Measurements from ENCODE around the gene RTCA.
"Not testable (repeated sequence)": the region's sequence is repeated elsewhere in the genome, so short reads cannot be mapped to it uniquely, and the experiment has no call there.

The RTCA gene

GRCh38 chr1:100232156-100232555 lies 33.9 kb upstream of the RTCA start:
- H2AFZ ChIP-seq (ENCODE audit: low read length) = no peak overlapping the region
- no peak overlapping the region for H2BK15ac ChIP-seq (ENCODE audit: low read length)
- H3K14ac ChIP-seq (ENCODE audit: low read length) = no peak overlapping the region
- no peak overlapping the region for H2AK5ac ChIP-seq (ENCODE audit: low read depth, low read length)
- WGBS, 2 donors (ENCODE audit: extremely low coverage in 2 of 2, insufficient read length in 2 of 2, insufficient replicate concordance in 1 of 2) = no CpG with 5 or more reads among the region's 1 CpG
- H3K4me3 ChIP-seq (ENCODE audit: low read length in 2 of 2) = no peak overlapping the region
- H2BK120ac ChIP-seq (ENCODE audit: low read depth, low read length) = no peak overlapping the region
- H3K23ac ChIP-seq (ENCODE audit: low read depth, low read length, poor library complexity) = no peak overlapping the region
- H3K4me2 ChIP-seq (ENCODE audit: insufficient read depth, low read length, poor library complexity, severe bottlenecking) = no peak overlapping the region
- H3K27ac ChIP-seq (replicated peaks; ENCODE audit: low read length) = no peak overlapping the region
- no peaks in the 10 kb centered on the region for H3K9me3 ChIP-seq (replicated peaks in 1 of 2; ENCODE audit: control insufficient read depth in 2 of 2, insufficient read depth in 1 of 2, low read depth in 1 of 2, low read length in 2 of 2)
- no peak overlapping the region for H2BK12ac ChIP-seq (ENCODE audit: low read length)
- no peak overlapping the region for H3K18ac ChIP-seq (ENCODE audit: low read length)
- H3K79me1 ChIP-seq (ENCODE audit: low read depth, low read length) = no peaks in the 10 kb centered on the region
- H4K91ac ChIP-seq (ENCODE audit: low read depth, low read length, poor library complexity) = no peak overlapping the region
- H3K36me3 ChIP-seq (replicated peaks in 1 of 2; ENCODE audit: control insufficient read depth in 2 of 2, insufficient read depth in 2 of 2, low read length in 2 of 2) = peaks cover 7 to 85% of the 10 kb centered on the region in 2 donors
- H3K9ac ChIP-seq (ENCODE audit: low read depth, low read length, poor library complexity) = no peak overlapping the region
- H2BK5ac ChIP-seq (ENCODE audit: low read length) = no peak overlapping the region
- no peak overlapping the region for H4K8ac ChIP-seq (ENCODE audit: low read depth, low read length)
- no peaks in the 10 kb centered on the region for H3K27me3 ChIP-seq (ENCODE audit: control insufficient read depth in 3 of 3, insufficient read depth in 3 of 3, low read depth in 1 of 3, low read length in 3 of 3)
- DNase-seq (ENCODE audit: low spot score) = no peak
- H3K4me1 ChIP-seq (ENCODE audit: control insufficient read depth in 2 of 2, insufficient read depth in 1 of 2, low read depth in 1 of 2, low read length in 2 of 2) = no peaks in the 10 kb centered on the region
- no peak overlapping the region for H3K4ac ChIP-seq (ENCODE audit: low read length)

GRCh38 chr1:100233566-100233965 lies 32.5 kb upstream of the RTCA start:
- H3K4me1 ChIP-seq (ENCODE audit: control insufficient read depth in 2 of 2, insufficient read depth in 1 of 2, low read depth in 1 of 2, low read length in 2 of 2); H2BK15ac ChIP-seq (ENCODE audit: low read length); H3K9me3 ChIP-seq (replicated peaks in 1 of 2; ENCODE audit: control insufficient read depth in 2 of 2, insufficient read depth in 1 of 2, low read depth in 1 of 2, low read length in 2 of 2); H3K27ac ChIP-seq (replicated peaks; ENCODE audit: low read length); H4K8ac ChIP-seq (ENCODE audit: low read depth, low read length); H4K91ac ChIP-seq (ENCODE audit: low read depth, low read length, poor library complexity); H2BK120ac ChIP-seq (ENCODE audit: low read depth, low read length); H3K9ac ChIP-seq (ENCODE audit: low read depth, low read length, poor library complexity); H3K14ac ChIP-seq (ENCODE audit: low read length); DNase-seq (ENCODE audit: low spot score); H3K4ac ChIP-seq (ENCODE audit: low read length); H3K79me1 ChIP-seq (ENCODE audit: low read depth, low read length); H2BK5ac ChIP-seq (ENCODE audit: low read length); H3K27me3 ChIP-seq (ENCODE audit: control insufficient read depth in 3 of 3, insufficient read depth in 3 of 3, low read depth in 1 of 3, low read length in 3 of 3); H3K23ac ChIP-seq (ENCODE audit: low read depth, low read length, poor library complexity); H2BK12ac ChIP-seq (ENCODE audit: low read length); H3K4me2 ChIP-seq (ENCODE audit: insufficient read depth, low read length, poor library complexity, severe bottlenecking); H3K4me3 ChIP-seq (ENCODE audit: low read length in 2 of 2); H2AFZ ChIP-seq (ENCODE audit: low read length); H2AK5ac ChIP-seq (ENCODE audit: low read depth, low read length); H3K18ac ChIP-seq (ENCODE audit: low read length): not testable (repeated sequence)
- WGBS, 2 donors (ENCODE audit: extremely low coverage in 2 of 2, insufficient read length in 2 of 2, insufficient replicate concordance in 1 of 2) = no CpG with 5 or more reads among the region's 4 CpGs
- peaks cover 7 to 87% of the 10 kb centered on the region in 2 donors for H3K36me3 ChIP-seq (replicated peaks in 1 of 2; ENCODE audit: control insufficient read depth in 2 of 2, insufficient read depth in 2 of 2, low read length in 2 of 2)

- Histone ChIP-seq H3K4ac (ENCODE audit: low read length) (no peak overlapping the region), H3K27ac (replicated peaks; ENCODE audit: low read length) (no peak overlapping the region), H2AK5ac (ENCODE audit: low read depth, low read length) (no peak overlapping the region), H2BK5ac (ENCODE audit: low read length) (no peak overlapping the region), H3K23ac (ENCODE audit: low read depth, low read length, poor library complexity) (no peak overlapping the region), H2BK12ac (ENCODE audit: low read length) (no peak overlapping the region), H3K27me3 (ENCODE audit: control insufficient read depth in 3 of 3, insufficient read depth in 3 of 3, low read depth in 1 of 3, low read length in 3 of 3) (no peaks in the 10 kb centered on the region), H3K14ac (ENCODE audit: low read length) (no peak overlapping the region), H3K4me3 (ENCODE audit: low read length in 2 of 2) (no peak overlapping the region), H2BK15ac (ENCODE audit: low read length) (no peak overlapping the region), H3K9ac (ENCODE audit: low read depth, low read length, poor library complexity) (no peak overlapping the region), H4K8ac (ENCODE audit: low read depth, low read length) (no peak overlapping the region), H3K9me3 (replicated peaks in 1 of 2; ENCODE audit: control insufficient read depth in 2 of 2, insufficient read depth in 1 of 2, low read depth in 1 of 2, low read length in 2 of 2) (no peaks in the 10 kb centered on the region), H4K91ac (ENCODE audit: low read depth, low read length, poor library complexity) (no peak overlapping the region), H2BK120ac (ENCODE audit: low read depth, low read length) (no peak overlapping the region), H2AFZ (ENCODE audit: low read length) (no peak overlapping the region), H3K18ac (ENCODE audit: low read length) (no peak overlapping the region), H3K4me1 (ENCODE audit: control insufficient read depth in 2 of 2, insufficient read depth in 1 of 2, low read depth in 1 of 2, low read length in 2 of 2) (no peaks in the 10 kb centered on the region), H3K36me3 (replicated peaks in 1 of 2; ENCODE audit: control insufficient read depth in 2 of 2, insufficient read depth in 2 of 2, low read length in 2 of 2) (peaks cover 7 to 89% of the 10 kb centered on the region in 2 donors), H3K79me1 (ENCODE audit: low read depth, low read length) (no peaks in the 10 kb centered on the region), H3K4me2 (ENCODE audit: insufficient read depth, low read length, poor library complexity, severe bottlenecking) (no peak overlapping the region)
- DNase-seq (ENCODE audit: low spot score) = no peak
- no CpG with 5 or more reads among the region's 1 CpG for WGBS, 2 donors (ENCODE audit: extremely low coverage in 2 of 2, insufficient read length in 2 of 2, insufficient replicate concordance in 1 of 2)
These were observed 31.6 kb upstream of the RTCA start for GRCh38 chr1:100234432-100234831.

GRCh38 chr1:100237091-100237490 lies 28.9 kb upstream of the RTCA start:
- no peak overlapping the region for H2BK5ac ChIP-seq (ENCODE audit: low read length)
- H3K27ac ChIP-seq (replicated peaks; ENCODE audit: low read length) = no peak overlapping the region
- H3K36me3 ChIP-seq (replicated peaks in 1 of 2; ENCODE audit: control insufficient read depth in 2 of 2, insufficient read depth in 2 of 2, low read length in 2 of 2) = peaks cover 6 to 79% of the 10 kb centered on the region in 2 donors
- H3K18ac ChIP-seq (ENCODE audit: low read length) = no peak overlapping the region
- H4K91ac ChIP-seq (ENCODE audit: low read depth, low read length, poor library complexity) = no peak overlapping the region
- H3K9me3 ChIP-seq (replicated peaks in 1 of 2; ENCODE audit: control insufficient read depth in 2 of 2, insufficient read depth in 1 of 2, low read depth in 1 of 2, low read length in 2 of 2) = no peaks in the 10 kb centered on the region
- no peak overlapping the region for H3K4me3 ChIP-seq (ENCODE audit: low read length in 2 of 2)
- H3K4ac ChIP-seq (ENCODE audit: low read length) = no peak overlapping the region
- no peak overlapping the region for H3K23ac ChIP-seq (ENCODE audit: low read depth, low read length, poor library complexity)
- H2BK120ac ChIP-seq (ENCODE audit: low read depth, low read length) = no peak overlapping the region
- no peak overlapping the region for H2AK5ac ChIP-seq (ENCODE audit: low read depth, low read length)
- H2BK15ac ChIP-seq (ENCODE audit: low read length) = no peak overlapping the region
- H3K79me1 ChIP-seq (ENCODE audit: low read depth, low read length) = peaks cover 4% of the 10 kb centered on the region
- H3K27me3 ChIP-seq (ENCODE audit: control insufficient read depth in 3 of 3, insufficient read depth in 3 of 3, low read depth in 1 of 3, low read length in 3 of 3) = no peaks in the 10 kb centered on the region
- no peak for DNase-seq (ENCODE audit: low spot score)
- no peak overlapping the region for H2AFZ ChIP-seq (ENCODE audit: low read length)
- no peak overlapping the region for H3K4me2 ChIP-seq (ENCODE audit: insufficient read depth, low read length, poor library complexity, severe bottlenecking)
- H3K14ac ChIP-seq (ENCODE audit: low read length) = no peak overlapping the region
- no peak overlapping the region for H2BK12ac ChIP-seq (ENCODE audit: low read length)
- WGBS, 2 donors (ENCODE audit: extremely low coverage in 2 of 2, insufficient read length in 2 of 2, insufficient replicate concordance in 1 of 2) = no CpG with 5 or more reads among the region's 3 CpGs
- H3K4me1 ChIP-seq (ENCODE audit: control insufficient read depth in 2 of 2, insufficient read depth in 1 of 2, low read depth in 1 of 2, low read length in 2 of 2) = no peaks in the 10 kb centered on the region
- H3K9ac ChIP-seq (ENCODE audit: low read depth, low read length, poor library complexity) = no peak overlapping the region
- H4K8ac ChIP-seq (ENCODE audit: low read depth, low read length) = no peak overlapping the region
